ENCODE measurements around the gene USP32. TPM values are rescaled to one million over a fixed set of nuclear protein-coding genes. Genes with fewer than 3 reads are reported as not detected.
"Not testable (repeated sequence)": the region's sequence is repeated elsewhere in the genome, so short reads cannot be mapped to it uniquely, and the experiment has no call there.

The USP32 gene
- total RNA-seq, 1 experiment from 2014 or later, result 32.3 TPM

DNA sequence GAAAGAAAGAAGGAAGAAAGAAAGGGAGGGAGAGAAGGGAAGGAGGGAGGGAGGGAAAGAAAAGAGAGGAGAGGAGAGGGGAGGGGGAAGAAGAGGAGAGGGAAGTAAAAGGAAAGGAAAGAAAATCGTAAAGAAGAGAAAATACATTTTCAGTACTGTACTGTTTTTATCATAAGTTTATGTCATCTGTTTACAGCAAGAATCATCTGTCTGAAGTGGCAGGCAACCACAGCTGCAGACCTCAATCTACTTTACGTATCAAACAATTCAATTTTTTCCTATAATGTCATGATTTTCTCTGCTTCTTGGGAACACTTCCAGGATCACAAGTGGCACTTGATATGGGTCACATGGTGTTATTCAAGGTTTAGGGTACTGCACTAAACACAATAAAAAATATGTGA lies 58.3 kb downstream of the USP32 start:
- H3K9me3 ChIP-seq (ENCODE audit: insufficient read depth, low read depth), result no peaks in the 10 kb centered on the region
- no peak overlapping the region for H3K4me3 ChIP-seq
- no peaks in the 10 kb centered on the region; the same call in 1 of the 2 replicates for H3F3A ChIP-seq (ENCODE audit: insufficient read depth, low read depth)
- no peaks in the 10 kb centered on the region for H3K9me2 ChIP-seq (ENCODE audit: insufficient read depth)
- intact Hi-C loops (cut with micrococcal nuclease; ENCODE audit: unreplicated experiment), result no loop called here
- H3K36me3 ChIP-seq (ENCODE audit: low read depth), result no peaks in the 10 kb centered on the region
- no peak for DNase-seq
- no peaks in the 10 kb centered on the region for H3K27me3 ChIP-seq (ENCODE audit: insufficient read depth, low read depth)
- no peak for TF ChIP-seq EZH2 (IDR thresholded peaks at IDR 0.05; ENCODE audit: low read depth)
- TF ChIP-seq, protein P1, sequence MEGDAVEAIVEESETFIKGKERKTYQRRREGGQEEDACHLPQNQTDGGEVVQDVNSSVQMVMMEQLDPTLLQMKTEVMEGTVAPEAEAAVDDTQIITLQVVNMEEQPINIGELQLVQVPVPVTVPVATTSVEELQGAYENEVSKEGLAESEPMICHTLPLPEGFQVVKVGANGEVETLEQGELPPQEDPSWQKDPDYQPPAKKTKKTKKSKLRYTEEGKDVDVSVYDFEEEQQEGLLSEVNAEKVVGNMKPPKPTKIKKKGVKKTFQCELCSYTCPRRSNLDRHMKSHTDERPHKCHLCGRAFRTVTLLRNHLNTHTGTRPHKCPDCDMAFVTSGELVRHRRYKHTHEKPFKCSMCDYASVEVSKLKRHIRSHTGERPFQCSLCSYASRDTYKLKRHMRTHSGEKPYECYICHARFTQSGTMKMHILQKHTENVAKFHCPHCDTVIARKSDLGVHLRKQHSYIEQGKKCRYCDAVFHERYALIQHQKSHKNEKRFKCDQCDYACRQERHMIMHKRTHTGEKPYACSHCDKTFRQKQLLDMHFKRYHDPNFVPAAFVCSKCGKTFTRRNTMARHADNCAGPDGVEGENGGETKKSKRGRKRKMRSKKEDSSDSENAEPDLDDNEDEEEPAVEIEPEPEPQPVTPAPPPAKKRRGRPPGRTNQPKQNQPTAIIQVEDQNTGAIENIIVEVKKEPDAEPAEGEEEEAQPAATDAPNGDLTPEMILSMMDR (conservative IDR thresholded peaks at IDR 0.05), result no peak
- no peaks in the 10 kb centered on the region for H4K20me1 ChIP-seq (ENCODE audit: insufficient read depth)
- no peaks in the 10 kb centered on the region for H3K4me1 ChIP-seq (replicated peaks; ENCODE audit: insufficient read depth)
- no peaks in the 10 kb centered on the region for H3K79me2 ChIP-seq (ENCODE audit: low read depth)
- no TSS peak for BruUV-seq (replicated peaks)
- CTCF ChIA-PET, result no interaction called here
- H2AFZ ChIP-seq, result no peak overlapping the region
- no peak overlapping the region for H3K4me2 ChIP-seq
- POLR2A ChIA-PET (ENCODE audit: unreplicated experiment), result no interaction called here
- no peak overlapping the region for H3K27ac ChIP-seq

DNA sequence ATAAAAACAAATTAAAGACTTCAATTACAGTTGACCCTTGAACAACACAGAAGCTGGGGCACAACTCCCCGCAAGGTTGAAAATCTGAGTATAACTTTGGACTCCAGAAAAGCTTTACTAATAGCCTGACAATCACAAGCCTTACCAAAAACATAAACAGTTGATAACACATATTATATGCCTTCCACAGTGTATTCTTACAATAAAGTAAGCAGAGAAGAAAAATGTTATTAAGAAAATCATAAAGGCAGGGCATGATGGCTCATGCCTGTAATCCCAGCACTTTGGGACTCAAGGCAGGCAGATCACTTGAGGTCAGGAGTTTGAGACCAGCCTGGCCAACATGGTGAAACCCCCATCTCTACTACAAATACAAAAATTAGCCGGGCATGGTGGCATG lies 58.9 kb downstream of the USP32 start:
- H3K79me2 ChIP-seq (ENCODE audit: low read depth); BruUV-seq (replicated peaks); intact Hi-C loops (cut with micrococcal nuclease; ENCODE audit: unreplicated experiment): not testable (repeated sequence)

DNA sequence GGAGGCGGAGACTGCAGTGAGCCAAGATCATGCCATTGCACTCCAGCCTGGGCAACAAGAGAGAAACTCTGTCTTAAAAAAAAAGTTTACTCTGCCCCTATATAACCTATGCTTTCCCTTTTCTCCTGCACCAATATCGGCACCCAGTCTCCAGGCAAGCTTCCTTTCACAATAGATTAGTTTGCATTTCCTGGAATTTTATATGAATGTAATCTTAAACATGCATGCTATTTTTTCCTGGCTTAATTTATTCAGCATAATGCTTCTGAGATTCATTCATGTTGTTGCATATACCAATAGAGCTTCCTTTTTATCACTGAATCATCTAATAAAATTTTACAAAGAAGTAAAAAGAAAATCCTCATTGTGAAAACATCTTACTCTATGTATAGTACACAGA lies 59.4 kb downstream of the USP32 start:
- intact Hi-C loops (cut with micrococcal nuclease; ENCODE audit: unreplicated experiment), result no loop called here
- DNase-seq, result no peak
- Histone ChIP-seq H3F3A (ENCODE audit: insufficient read depth, low read depth) (no peaks in the 10 kb centered on the region; the same call in 1 of the 2 replicates), H2AFZ (no peak overlapping the region), H4K20me1 (ENCODE audit: insufficient read depth) (no peaks in the 10 kb centered on the region), H3K9me3 (ENCODE audit: insufficient read depth, low read depth) (no peaks in the 10 kb centered on the region), H3K27me3 (ENCODE audit: insufficient read depth, low read depth) (no peaks in the 10 kb centered on the region), H3K36me3 (ENCODE audit: low read depth) (no peaks in the 10 kb centered on the region), H3K79me2 (ENCODE audit: low read depth) (no peaks in the 10 kb centered on the region), H3K4me2 (no peak overlapping the region), H3K27ac (no peak overlapping the region), H3K4me3 (no peak overlapping the region), H3K9me2 (ENCODE audit: insufficient read depth) (no peaks in the 10 kb centered on the region), H3K4me1 (replicated peaks; ENCODE audit: insufficient read depth) (no peaks in the 10 kb centered on the region)
- no TSS peak for BruUV-seq (replicated peaks)
- CTCF ChIA-PET, result no interaction called here
- TF ChIP-seq EZH2 (IDR thresholded peaks at IDR 0.05; ENCODE audit: low read depth), result no peak
- TF ChIP-seq, protein P1 (conservative IDR thresholded peaks at IDR 0.05), result no peak
- POLR2A ChIA-PET (ENCODE audit: unreplicated experiment), result no interaction called here

More for the DNA sequence above, 58.9 kb downstream of the USP32 start:
- CTCF ChIA-PET; H3K9me2 ChIP-seq (ENCODE audit: insufficient read depth); H3F3A ChIP-seq (ENCODE audit: insufficient read depth, low read depth); H3K4me1 ChIP-seq (replicated peaks; ENCODE audit: insufficient read depth); H3K27me3 ChIP-seq (ENCODE audit: insufficient read depth, low read depth); H3K4me3 ChIP-seq; H3K4me2 ChIP-seq; H3K9me3 ChIP-seq (ENCODE audit: insufficient read depth, low read depth); DNase-seq; H3K36me3 ChIP-seq (ENCODE audit: low read depth); H2AFZ ChIP-seq; H3K27ac ChIP-seq; POLR2A ChIA-PET (ENCODE audit: unreplicated experiment); H4K20me1 ChIP-seq (ENCODE audit: insufficient read depth): not testable (repeated sequence)

DNA sequence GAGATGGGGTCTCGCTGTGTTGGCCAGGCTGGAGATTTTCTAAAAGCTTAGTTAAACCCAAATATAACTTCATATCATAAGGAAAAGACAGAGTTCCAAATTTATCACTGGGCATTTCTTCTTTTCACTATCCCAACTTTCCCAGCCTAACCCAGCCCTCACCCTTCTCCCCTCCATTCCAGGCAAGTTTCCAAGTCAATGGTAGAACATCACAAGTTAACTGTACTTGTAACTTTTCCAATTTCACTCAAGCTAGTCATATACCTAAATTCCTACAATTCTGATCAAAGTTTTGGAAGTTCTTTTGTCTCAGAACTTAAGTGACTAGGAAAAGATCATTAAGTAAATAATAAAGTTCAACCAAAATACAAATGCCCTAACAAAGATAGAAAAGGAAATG lies 61.2 kb downstream of the USP32 start:
- Histone ChIP-seq H4K20me1 (ENCODE audit: insufficient read depth) (no peaks in the 10 kb centered on the region), H2AFZ (no peak overlapping the region), H3K36me3 (ENCODE audit: low read depth) (no peaks in the 10 kb centered on the region), H3K9me2 (ENCODE audit: insufficient read depth) (no peaks in the 10 kb centered on the region), H3K4me3 (no peak overlapping the region), H3K79me2 (ENCODE audit: low read depth) (no peaks in the 10 kb centered on the region), H3K27me3 (ENCODE audit: insufficient read depth, low read depth) (no peaks in the 10 kb centered on the region), H3K27ac (no peak overlapping the region), H3F3A (ENCODE audit: insufficient read depth, low read depth) (no peaks in the 10 kb centered on the region; the same call in 1 of the 2 replicates), H3K4me2 (no peak overlapping the region), H3K9me3 (ENCODE audit: insufficient read depth, low read depth) (no peaks in the 10 kb centered on the region), H3K4me1 (replicated peaks; ENCODE audit: insufficient read depth) (no peaks in the 10 kb centered on the region)
- no peak for DNase-seq
- intact Hi-C loops (cut with micrococcal nuclease; ENCODE audit: unreplicated experiment), result no loop called here
- BruUV-seq (replicated peaks), result no TSS peak
- TF ChIP-seq, protein P1 (conservative IDR thresholded peaks at IDR 0.05), result no peak
- no peak for TF ChIP-seq EZH2 (IDR thresholded peaks at IDR 0.05; ENCODE audit: low read depth)
- CTCF ChIA-PET, result no interaction called here
- POLR2A ChIA-PET (ENCODE audit: unreplicated experiment), result no interaction called here
